Subcutaneous abdominal adipose tissue (tissue), 5 donors: ENCODE data around the gene HIC1.

Experiments used
- H3K27ac ChIP-seq: one replicate; pipeline ENCODE4 v1.7.0; 2013; ENCODE audit warnings: low read depth, mild to moderate bottlenecking, inconsistent platforms, low read length, moderate library complexity
- H3K27me3 ChIP-seq, 5 donors: one replicate each; pipeline ENCODE4 v1.7.0; 2013; ENCODE audit warnings: low read length in 5 of 5, inconsistent platforms in 1 of 5; ENCODE audit not compliant: control insufficient read depth in 5 of 5, insufficient read depth in 4 of 5
- H3K36me3 ChIP-seq, 5 donors: one replicate each; pipeline ENCODE4 v1.7.0; 2013; ENCODE audit warnings: low read length in 5 of 5; ENCODE audit not compliant: control insufficient read depth in 5 of 5, insufficient read depth in 5 of 5
- H3K4me1 ChIP-seq, 5 donors: one replicate each; pipeline ENCODE4 v1.7.0; 2013; ENCODE audit warnings: low read length in 5 of 5, mild to moderate bottlenecking in 3 of 5, moderate library complexity in 1 of 5; ENCODE audit not compliant: control insufficient read depth in 5 of 5, insufficient read depth in 5 of 5
- H3K4me3 ChIP-seq, 5 donors: one replicate each; pipeline ENCODE4 v1.7.0; 2013; ENCODE audit warnings: low read length in 5 of 5, low read depth in 1 of 5
- H3K9ac ChIP-seq, 5 donors: one replicate each; pipeline ENCODE4 v1.7.0; 2013; ENCODE audit warnings: low read length in 5 of 5, mild to moderate bottlenecking in 4 of 5, moderate library complexity in 3 of 5
- H3K9me3 ChIP-seq, 5 donors: one replicate each; pipeline ENCODE4 v1.7.0; 2013; ENCODE audit warnings: low read length in 5 of 5; ENCODE audit not compliant: control insufficient read depth in 5 of 5
- donor health status: healthy.
- donor health status: healthy.
- donor health status: healthy.
- donor health status: healthy.
- donor health status: healthy.

The HIC1 gene

GRCh38 chr17:2094891-2095535 is 40.1 kb downstream of the HIC1 start:
- H3K36me3 ChIP-seq = peaks cover 0 to 11% (median 0%) of the 10 kb centered on the region in 5 donors
- H3K27ac ChIP-seq = no peak overlapping the region
- no peak overlapping the region for H3K9ac ChIP-seq
- H3K4me3 ChIP-seq = no peak overlapping the region
- no peaks in the 10 kb centered on the region for H3K27me3 ChIP-seq
- H3K9me3 ChIP-seq = no peaks in the 10 kb centered on the region
- H3K4me1 ChIP-seq = peaks cover 0 to 24% (median 20%) of the 10 kb centered on the region in 5 donors

DNA sequence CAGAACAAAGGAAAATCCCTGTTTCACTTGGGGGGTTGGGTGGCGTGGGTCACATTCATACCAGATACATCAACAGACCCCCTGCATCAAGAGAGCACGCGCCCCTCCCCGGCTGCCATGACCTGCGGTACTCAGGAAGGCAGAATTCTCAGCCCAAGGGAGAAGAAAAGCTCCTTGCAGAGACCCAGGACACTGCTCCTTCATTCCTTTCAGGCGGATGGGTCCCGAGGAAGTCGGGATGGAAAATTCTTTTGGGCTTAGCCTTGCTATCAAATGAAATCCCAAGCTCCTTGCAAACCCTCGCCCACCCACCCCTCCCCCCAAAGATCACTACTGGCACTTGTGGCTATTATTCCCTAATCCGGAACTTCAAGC is 40.6 kb downstream of the HIC1 start:
- Histone ChIP-seq H3K9ac (no peak overlapping the region), H3K9me3 (no peaks in the 10 kb centered on the region), H3K27ac (no peak overlapping the region), H3K27me3 (no peaks in the 10 kb centered on the region), H3K4me1 (peaks cover 0 to 19% (median 15%) of the 10 kb centered on the region in 5 donors), H3K36me3 (peaks cover 0 to 11% (median 0%) of the 10 kb centered on the region in 5 donors), H3K4me3 (no peak overlapping the region)

DNA sequence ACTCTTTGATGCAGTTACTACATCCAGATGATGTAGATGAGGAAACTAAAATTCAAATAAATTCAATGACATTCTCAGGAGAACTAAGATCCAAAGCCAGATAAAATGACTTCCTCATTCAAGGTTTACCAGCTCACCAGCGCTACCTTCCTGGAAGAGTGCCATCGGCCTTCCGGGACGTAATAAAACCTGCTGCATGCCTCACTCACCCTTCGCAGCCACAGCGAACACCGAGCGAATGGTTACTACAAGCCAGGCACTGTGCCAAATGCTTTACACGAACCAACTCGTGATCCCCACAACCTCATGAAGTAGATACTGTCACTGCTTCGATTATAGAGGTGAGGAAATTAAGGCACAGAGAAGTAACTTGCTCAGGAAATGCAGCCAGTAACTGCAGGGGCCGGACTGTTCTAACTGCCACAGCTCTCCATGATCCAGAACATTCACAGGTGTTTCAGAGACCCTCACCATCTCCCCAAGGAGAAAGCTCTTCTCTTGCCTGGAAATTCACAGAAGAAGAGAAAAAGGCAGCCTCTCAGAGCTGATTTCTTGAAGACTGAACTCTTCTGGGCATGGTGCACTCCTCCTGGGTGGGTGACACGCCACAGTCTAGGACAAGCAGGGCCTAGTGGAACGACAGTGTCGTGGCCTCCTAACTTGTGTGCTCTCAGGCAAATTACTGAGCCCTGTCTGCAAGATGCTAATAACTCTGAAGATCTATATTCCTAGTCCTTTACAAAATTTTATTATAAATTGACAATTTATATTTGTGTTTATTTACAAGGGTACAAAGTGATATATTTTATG is 46.8 kb downstream of the HIC1 start:
- Histone ChIP-seq H3K36me3 (peaks cover 0 to 5% (median 0%) of the 10 kb centered on the region in 5 donors), H3K27me3 (no peaks in the 10 kb centered on the region), H3K9ac (no peak overlapping the region), H3K9me3 (no peaks in the 10 kb centered on the region), H3K27ac (no peak overlapping the region), H3K4me3 (no peak overlapping the region), H3K4me1 (peaks cover 0 to 20% (median 12%) of the 10 kb centered on the region in 5 donors)

GRCh38 chr17:2102931-2103809 is 48.3 kb downstream of the HIC1 start:
- Histone ChIP-seq H3K9ac (no peak overlapping the region), H3K27me3 (no peaks in the 10 kb centered on the region), H3K27ac (no peak overlapping the region), H3K4me1 (peaks cover 6 to 33% (median 13%) of the 10 kb centered on the region in 5 donors), H3K9me3 (no peaks in the 10 kb centered on the region), H3K36me3 (peaks cover 0 to under 1% (median 0%) of the 10 kb centered on the region in 5 donors), H3K4me3 (no peak overlapping the region)

DNA sequence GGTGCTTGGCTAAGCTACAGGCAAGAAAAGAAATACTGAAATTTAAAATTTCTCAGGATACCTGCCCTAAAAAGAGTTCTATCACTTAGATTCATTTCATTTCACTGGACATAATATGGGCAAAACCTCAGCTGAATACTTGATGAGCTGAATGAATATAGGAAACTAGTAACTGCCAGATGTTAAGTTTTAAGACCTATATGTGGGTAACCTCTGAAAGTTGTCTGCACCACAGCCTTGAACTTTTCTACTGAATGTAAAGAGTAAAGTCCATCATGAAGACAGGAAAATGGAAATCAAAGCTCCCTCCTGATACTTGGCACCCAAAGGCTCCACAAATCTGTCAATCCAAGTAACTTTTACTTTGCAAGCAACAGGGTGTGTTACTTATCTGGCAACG is 50.8 kb downstream of the HIC1 start:
- no peak overlapping the region for H3K9ac ChIP-seq
- H3K4me1 ChIP-seq = peaks cover 6 to 33% (median 13%) of the 10 kb centered on the region in 5 donors
- peak overlapping the region; percentile 32 for H3K27ac ChIP-seq

GRCh38 chr17:2106308-2106955 is 51.5 kb downstream of the HIC1 start:
- Histone ChIP-seq H3K36me3 (no peaks in the 10 kb centered on the region), H3K4me3 (peak overlapping the region in 1 of 5 donors; percentile 0), H3K9ac (peak overlapping the region in 1 of 5 donors; percentile 39), H3K27ac (peak overlapping the region; percentile 32), H3K4me1 (peaks cover 6 to 30% (median 13%) of the 10 kb centered on the region in 5 donors), H3K27me3 (no peaks in the 10 kb centered on the region), H3K9me3 (no peaks in the 10 kb centered on the region)

More for the DNA sequence above, 50.8 kb downstream of the HIC1 start:
- H3K27me3 ChIP-seq = no peaks in the 10 kb centered on the region
- H3K9me3 ChIP-seq = no peaks in the 10 kb centered on the region
- no peak overlapping the region for H3K4me3 ChIP-seq
- H3K36me3 ChIP-seq = no peaks in the 10 kb centered on the region

GRCh38 chr17:2107050-2107449 is 52.1 kb downstream of the HIC1 start:
- no peak overlapping the region for H3K27ac ChIP-seq
- peaks cover 6 to 25% (median 13%) of the 10 kb centered on the region in 5 donors for H3K4me1 ChIP-seq
- H3K4me3 ChIP-seq = no peak overlapping the region
- no peaks in the 10 kb centered on the region for H3K27me3 ChIP-seq
- no peaks in the 10 kb centered on the region for H3K9me3 ChIP-seq
- no peaks in the 10 kb centered on the region for H3K36me3 ChIP-seq
- H3K9ac ChIP-seq = no peak overlapping the region

DNA sequence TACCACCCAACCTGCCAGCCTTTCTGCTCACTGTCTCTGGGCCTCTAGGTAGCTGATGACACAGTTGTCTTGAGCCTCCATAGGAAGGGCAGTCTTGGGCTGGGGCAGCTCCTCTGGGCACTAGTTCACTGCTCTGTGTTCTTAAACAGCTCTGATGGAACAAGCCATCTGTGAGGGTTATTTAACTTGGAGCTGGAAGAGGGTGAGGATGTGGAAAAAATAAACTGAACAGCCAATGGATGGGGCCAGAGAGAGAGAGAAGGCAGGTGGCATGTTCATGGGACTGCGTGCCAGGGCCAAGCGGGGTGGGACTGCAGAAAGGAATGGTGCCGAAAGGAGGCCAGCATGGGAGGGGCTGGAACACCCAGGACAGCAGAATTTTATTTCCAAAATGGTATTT is 52.6 kb downstream of the HIC1 start:
- peaks cover 6 to 25% (median 13%) of the 10 kb centered on the region in 5 donors for H3K4me1 ChIP-seq
- H3K27ac ChIP-seq = no peak overlapping the region
- no peaks in the 10 kb centered on the region for H3K9me3 ChIP-seq
- H3K36me3 ChIP-seq = no peaks in the 10 kb centered on the region
- no peak overlapping the region for H3K4me3 ChIP-seq
- H3K9ac ChIP-seq = no peak overlapping the region
- no peaks in the 10 kb centered on the region for H3K27me3 ChIP-seq

DNA sequence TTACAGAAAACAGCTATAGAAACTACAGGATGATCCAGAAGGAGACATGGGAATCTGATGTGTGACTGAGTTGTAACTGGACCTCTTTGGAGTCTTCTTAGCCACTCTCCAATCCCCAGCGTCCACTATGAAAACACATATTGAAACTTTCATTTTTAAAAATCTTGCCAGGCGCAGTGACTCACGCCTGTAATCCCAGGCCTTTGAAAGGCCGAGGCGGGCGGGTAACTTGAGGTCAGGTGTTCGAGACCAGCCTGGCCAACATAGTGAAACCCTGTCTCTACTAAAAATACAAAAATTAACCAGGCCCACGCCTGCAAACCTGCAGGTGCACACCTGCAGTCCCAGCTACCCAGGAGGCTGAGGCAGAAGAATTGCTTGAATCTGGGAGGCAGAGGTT is 53.3 kb downstream of the HIC1 start:
- H3K27ac ChIP-seq = no peak overlapping the region
- H3K9ac ChIP-seq = no peak overlapping the region
- no peaks in the 10 kb centered on the region for H3K27me3 ChIP-seq
- H3K36me3 ChIP-seq = no peaks in the 10 kb centered on the region
- peaks cover 6 to 25% (median 13%) of the 10 kb centered on the region in 5 donors for H3K4me1 ChIP-seq
- H3K9me3 ChIP-seq = no peaks in the 10 kb centered on the region
- no peak overlapping the region for H3K4me3 ChIP-seq
